ENCODE measurements around the gene CHRD. TPM values are rescaled to one million over a fixed set of nuclear protein-coding genes. Genes with fewer than 3 reads are reported as not detected.
"Not testable (repeated sequence)": the region's sequence is repeated elsewhere in the genome, so short reads cannot be mapped to it uniquely, and the experiment has no call there.

Gene CHRD
- polyA plus RNA-seq, 1 donor, result 3.7 TPM

- peaks cover 2% of the 10 kb centered on the region for H3K27me3 ChIP-seq (ENCODE audit: control insufficient read depth, insufficient read depth, low read length)
- no peaks in the 10 kb centered on the region for H3K9me3 ChIP-seq (ENCODE audit: control insufficient read depth, low read depth, low read length)
- WGBS (ENCODE audit: insufficient coverage, low lambda C conversion rate), result no CpG with 5 or more reads among the region's 12 CpGs
Measured at GRCh38 chr3:184426691-184427141, 46.9 kb downstream of the CHRD start.

GRCh38 chr3:184428561-184429175 lies 48.8 kb downstream of the CHRD start:
- peaks cover 2% of the 10 kb centered on the region for H3K27me3 ChIP-seq (ENCODE audit: control insufficient read depth, insufficient read depth, low read length)
- no peak for DNase-seq
- H3K4me1 ChIP-seq (ENCODE audit: control insufficient read depth, insufficient read depth, low read length), result no peaks in the 10 kb centered on the region
- 69% methylated on average over 2 of the region's 6 CpGs for WGBS (ENCODE audit: insufficient coverage, low lambda C conversion rate)
- no peaks in the 10 kb centered on the region for H3K36me3 ChIP-seq (ENCODE audit: control insufficient read depth, insufficient read depth, low read length)
- no peaks in the 10 kb centered on the region for H3K9me3 ChIP-seq (ENCODE audit: control insufficient read depth, low read depth, low read length)
- no peak overlapping the region for H3K27ac ChIP-seq (ENCODE audit: low read length)
- H3K4me3 ChIP-seq (ENCODE audit: low read length), result no peak overlapping the region

More at GRCh38 chr3:184426691-184427141, 46.9 kb downstream of the CHRD start:
- DNase-seq, result no peak
- Histone ChIP-seq H3K36me3 (ENCODE audit: control insufficient read depth, insufficient read depth, low read length) (no peaks in the 10 kb centered on the region), H3K27ac (ENCODE audit: low read length) (no peak overlapping the region), H3K4me3 (ENCODE audit: low read length) (no peak overlapping the region), H3K4me1 (ENCODE audit: control insufficient read depth, insufficient read depth, low read length) (no peaks in the 10 kb centered on the region)

GRCh38 chr3:184429786-184430185 lies 49.9 kb downstream of the CHRD start:
- Histone ChIP-seq H3K4me1 (ENCODE audit: control insufficient read depth, insufficient read depth, low read length) (no peaks in the 10 kb centered on the region), H3K27me3 (ENCODE audit: control insufficient read depth, insufficient read depth, low read length) (peaks cover 2% of the 10 kb centered on the region), H3K9me3 (ENCODE audit: control insufficient read depth, low read depth, low read length) (no peaks in the 10 kb centered on the region), H3K36me3 (ENCODE audit: control insufficient read depth, insufficient read depth, low read length) (no peaks in the 10 kb centered on the region), H3K4me3 (ENCODE audit: low read length) (no peak overlapping the region), H3K27ac (ENCODE audit: low read length) (no peak overlapping the region)
- DNase-seq, result no peak
- no CpG with 5 or more reads among the region's 4 CpGs for WGBS (ENCODE audit: insufficient coverage, low lambda C conversion rate)

- Histone ChIP-seq H3K4me3 (ENCODE audit: low read length) (no peak overlapping the region), H3K27me3 (ENCODE audit: control insufficient read depth, insufficient read depth, low read length) (peaks cover 2% of the 10 kb centered on the region), H3K4me1 (ENCODE audit: control insufficient read depth, insufficient read depth, low read length) (no peaks in the 10 kb centered on the region), H3K27ac (ENCODE audit: low read length) (no peak overlapping the region), H3K36me3 (ENCODE audit: control insufficient read depth, insufficient read depth, low read length) (no peaks in the 10 kb centered on the region), H3K9me3 (ENCODE audit: control insufficient read depth, low read depth, low read length) (no peaks in the 10 kb centered on the region)
- 88% methylated on average over 2 of the region's 2 CpGs for WGBS (ENCODE audit: insufficient coverage, low lambda C conversion rate)
- no peak for DNase-seq
Measured at GRCh38 chr3:184430940-184431339, 51.1 kb downstream of the CHRD start.

- DNase-seq; H3K27ac ChIP-seq (ENCODE audit: low read length); H3K27me3 ChIP-seq (ENCODE audit: control insufficient read depth, insufficient read depth, low read length); H3K4me1 ChIP-seq (ENCODE audit: control insufficient read depth, insufficient read depth, low read length); H3K4me3 ChIP-seq (ENCODE audit: low read length); H3K36me3 ChIP-seq (ENCODE audit: control insufficient read depth, insufficient read depth, low read length); H3K9me3 ChIP-seq (ENCODE audit: control insufficient read depth, low read depth, low read length): not testable (repeated sequence)
- no CpG with 5 or more reads among the region's 2 CpGs for WGBS (ENCODE audit: insufficient coverage, low lambda C conversion rate)
Measured at GRCh38 chr3:184433178-184433577, 53.3 kb downstream of the CHRD start.

GRCh38 chr3:184439096-184439495 lies 59.2 kb downstream of the CHRD start:
- H3K9me3 ChIP-seq (ENCODE audit: control insufficient read depth, low read depth, low read length), result no peaks in the 10 kb centered on the region
- H3K27ac ChIP-seq (ENCODE audit: low read length), result no peak overlapping the region
- H3K27me3 ChIP-seq (ENCODE audit: control insufficient read depth, insufficient read depth, low read length), result no peaks in the 10 kb centered on the region
- 90% methylated on average over 4 of the region's 7 CpGs for WGBS (ENCODE audit: insufficient coverage, low lambda C conversion rate)
- H3K4me1 ChIP-seq (ENCODE audit: control insufficient read depth, insufficient read depth, low read length), result no peaks in the 10 kb centered on the region
- no peak for DNase-seq
- H3K36me3 ChIP-seq (ENCODE audit: control insufficient read depth, insufficient read depth, low read length), result no peaks in the 10 kb centered on the region
- H3K4me3 ChIP-seq (ENCODE audit: low read length), result no peak overlapping the region

Other genes with a start within 250 kb of the CHRD start
- 46.5 TPM for gene EIF2B5, start 244.7 kb upstream of the CHRD start, polyA plus RNA-seq
- 81.0 TPM for gene DVL3, start 224.7 kb upstream of the CHRD start, polyA plus RNA-seq
- 286 TPM for gene AP2M1, start 205.2 kb upstream of the CHRD start, polyA plus RNA-seq
- 72.3 TPM for gene ABCF3, start 193.9 kb upstream of the CHRD start, polyA plus RNA-seq
- gene VWA5B2, start 150.5 kb upstream of the CHRD start, polyA plus RNA-seq, result 18.6 TPM
- gene ALG3, start 131.1 kb upstream of the CHRD start, polyA plus RNA-seq, result 74.6 TPM
- gene EEF1AKMT4, start 130.4 kb upstream of the CHRD start, polyA plus RNA-seq, result 5.3 TPM
- 0.72 TPM for gene CAMK2N2, start 118.5 kb upstream of the CHRD start, polyA plus RNA-seq
- 1.4 TPM for gene ECE2, start 104.0 kb upstream of the CHRD start, polyA plus RNA-seq
- 148 TPM for gene PSMD2, start 80.8 kb upstream of the CHRD start, polyA plus RNA-seq
- 203 TPM for gene EIF4G1, start 65.4 kb upstream of the CHRD start, polyA plus RNA-seq
- gene FAM131A, start 42.5 kb upstream of the CHRD start, polyA plus RNA-seq, result 14.9 TPM
- 27.5 TPM for gene CLCN2, start 18.4 kb upstream of the CHRD start, polyA plus RNA-seq
- gene POLR2H, start 18.3 kb upstream of the CHRD start, polyA plus RNA-seq, result 167 TPM
- gene THPO, start 1.8 kb upstream of the CHRD start, polyA plus RNA-seq, result 1.9 TPM
- gene EPHB3, start 181.7 kb downstream of the CHRD start, polyA plus RNA-seq, result 9.3 TPM